Spleen (tissue), 7 donors: ENCODE measurements around the gene PPP1R3G.

Source experiments
- POLR2A ChIP-seq, 3 donors: fragments of 450-650 bp; IDR thresholded peaks; one replicate each; pipeline ENCODE4 v1.5.1; 2017; ENCODE audit warnings: antibody characterized with exemption in 3 of 3, mild to moderate bottlenecking in 1 of 3
- TF ChIP-seq, protein P1 (sequence below), 11 experiments: fragments of 200-600 bp in 7 of 11; fragments of 450-650 bp in 4 of 11; sonication (generic) in 4 of 11; IDR thresholded peaks in 8 of 11; conservative IDR thresholded peaks in 3 of 11; 1 replicate in 7 of 11; 2 replicates in 4 of 11; pipeline versions ENCODE4 v1.4.0 to v1.8.0; 2016 to 2021; ENCODE audit warnings: antibody characterized with exemption in 11 of 11, inconsistent platforms in 4 of 11, mild to moderate bottlenecking in 1 of 11
- donor health status: DM: no; HTN: no; CAD: no; lungs with moderate emphysema.
- donor health status: DM: no; HTN: no; CAD: no.
- donor health status: DM: no; HTN: no; CAD: no.

DNA sequence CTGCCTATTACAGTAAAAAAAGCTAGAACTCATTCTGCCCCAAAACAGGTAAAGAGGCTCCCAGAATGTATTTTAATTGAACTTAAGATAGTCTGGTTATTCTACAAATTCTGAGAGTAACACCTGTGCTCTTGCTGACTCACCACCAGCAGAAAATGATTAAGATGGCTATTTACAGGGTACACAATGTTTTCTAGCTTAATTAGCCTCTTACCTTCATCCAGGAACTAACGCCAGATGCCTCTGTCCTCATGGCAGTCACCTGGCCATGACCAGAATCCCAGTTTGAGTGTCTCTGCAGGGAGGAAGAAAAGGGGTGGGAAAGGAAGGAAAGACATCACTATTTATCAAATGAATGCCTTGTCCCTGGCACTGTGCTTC is 31.3 kb upstream of the PPP1R3G start:
- no peak for TF ChIP-seq POLR2A (IDR thresholded peaks at IDR 0.05)
- TF ChIP-seq, protein P1, sequence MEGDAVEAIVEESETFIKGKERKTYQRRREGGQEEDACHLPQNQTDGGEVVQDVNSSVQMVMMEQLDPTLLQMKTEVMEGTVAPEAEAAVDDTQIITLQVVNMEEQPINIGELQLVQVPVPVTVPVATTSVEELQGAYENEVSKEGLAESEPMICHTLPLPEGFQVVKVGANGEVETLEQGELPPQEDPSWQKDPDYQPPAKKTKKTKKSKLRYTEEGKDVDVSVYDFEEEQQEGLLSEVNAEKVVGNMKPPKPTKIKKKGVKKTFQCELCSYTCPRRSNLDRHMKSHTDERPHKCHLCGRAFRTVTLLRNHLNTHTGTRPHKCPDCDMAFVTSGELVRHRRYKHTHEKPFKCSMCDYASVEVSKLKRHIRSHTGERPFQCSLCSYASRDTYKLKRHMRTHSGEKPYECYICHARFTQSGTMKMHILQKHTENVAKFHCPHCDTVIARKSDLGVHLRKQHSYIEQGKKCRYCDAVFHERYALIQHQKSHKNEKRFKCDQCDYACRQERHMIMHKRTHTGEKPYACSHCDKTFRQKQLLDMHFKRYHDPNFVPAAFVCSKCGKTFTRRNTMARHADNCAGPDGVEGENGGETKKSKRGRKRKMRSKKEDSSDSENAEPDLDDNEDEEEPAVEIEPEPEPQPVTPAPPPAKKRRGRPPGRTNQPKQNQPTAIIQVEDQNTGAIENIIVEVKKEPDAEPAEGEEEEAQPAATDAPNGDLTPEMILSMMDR (IDR thresholded peaks at IDR 0.05 in 8 of 11, conservative IDR thresholded peaks at IDR 0.05 in 3 of 11), result no peak
